Right lobe of liver (tissue), 4 donors: ENCODE results near the gene PI4K2B.

Experiments used
- POLR2A ChIP-seq: fragments of 450-650 bp; IDR thresholded peaks from one replicate; pipeline ENCODE4 v1.6.1; 2017; ENCODE audit warnings: antibody characterized with exemption, mild to moderate bottlenecking
- TF ChIP-seq, protein P1 (sequence below), 4 donors: fragments of 200-600 bp in 3 of 4; fragments of 450-650 bp in 1 of 4; IDR thresholded peaks; one replicate each; pipeline versions ENCODE4 v1.5.1 to v1.8.0; 2016 to 2022; ENCODE audit warnings: antibody characterized with exemption in 4 of 4, mild to moderate bottlenecking in 2 of 4
- donor health status: DM: no; HTN: no; CAD: no.
- donor health status: DM: no; HTN: no; CAD: no.
- donor health status: DM: no; HTN: yes; CAD: no.

- TF ChIP-seq, protein P1, sequence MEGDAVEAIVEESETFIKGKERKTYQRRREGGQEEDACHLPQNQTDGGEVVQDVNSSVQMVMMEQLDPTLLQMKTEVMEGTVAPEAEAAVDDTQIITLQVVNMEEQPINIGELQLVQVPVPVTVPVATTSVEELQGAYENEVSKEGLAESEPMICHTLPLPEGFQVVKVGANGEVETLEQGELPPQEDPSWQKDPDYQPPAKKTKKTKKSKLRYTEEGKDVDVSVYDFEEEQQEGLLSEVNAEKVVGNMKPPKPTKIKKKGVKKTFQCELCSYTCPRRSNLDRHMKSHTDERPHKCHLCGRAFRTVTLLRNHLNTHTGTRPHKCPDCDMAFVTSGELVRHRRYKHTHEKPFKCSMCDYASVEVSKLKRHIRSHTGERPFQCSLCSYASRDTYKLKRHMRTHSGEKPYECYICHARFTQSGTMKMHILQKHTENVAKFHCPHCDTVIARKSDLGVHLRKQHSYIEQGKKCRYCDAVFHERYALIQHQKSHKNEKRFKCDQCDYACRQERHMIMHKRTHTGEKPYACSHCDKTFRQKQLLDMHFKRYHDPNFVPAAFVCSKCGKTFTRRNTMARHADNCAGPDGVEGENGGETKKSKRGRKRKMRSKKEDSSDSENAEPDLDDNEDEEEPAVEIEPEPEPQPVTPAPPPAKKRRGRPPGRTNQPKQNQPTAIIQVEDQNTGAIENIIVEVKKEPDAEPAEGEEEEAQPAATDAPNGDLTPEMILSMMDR (IDR thresholded peaks at IDR 0.05), result no peak
- TF ChIP-seq POLR2A, result no peak
These were observed 12.5 kb upstream of the PI4K2B start for GRCh38 chr4:25221377-25221776.
